HEK293 (cell line): ENCODE data around the gene PARP15.

Experiments
- CTCF ChIP-seq: fragments of 450-650 bp; formaldehyde crosslinking; IDR thresholded peaks from 2 replicates; pipeline ENCODE4 v1.5.1; 2016; ENCODE audit warnings: missing biosample characterization, missing genetic modification characterization
- MEIS1 ChIP-seq: sonication (generic); formaldehyde crosslinking; IDR thresholded peaks from 2 replicates; pipeline ENCODE4 v1.8.1; 2022; ENCODE audit warnings: missing genetic modification reagents, mild to moderate bottlenecking, borderline replicate concordance
- ZBTB11 ChIP-seq: fragments of 450-650 bp; formaldehyde crosslinking; conservative IDR thresholded peaks from 2 replicates; pipeline ENCODE4 v1.5.1; 2016; ENCODE audit warnings: low read depth, missing biosample characterization, missing genetic modification characterization
- ZBTB49 ChIP-seq: fragments of 450-650 bp; formaldehyde crosslinking; IDR thresholded peaks from 2 replicates; pipeline ENCODE4 v1.5.1; 2016; ENCODE audit warnings: missing biosample characterization, missing genetic modification characterization, low read depth
- ZBTB8A ChIP-seq: fragments of 450-650 bp; formaldehyde crosslinking; IDR thresholded peaks from 2 replicates; pipeline ENCODE4 v1.5.1; 2016; ENCODE audit warnings: missing biosample characterization, missing genetic modification characterization
- ZNF121 ChIP-seq: fragments of 450-650 bp; formaldehyde crosslinking; IDR thresholded peaks from 2 replicates; pipeline ENCODE4 v1.5.1; 2016; ENCODE audit warnings: missing biosample characterization, missing genetic modification characterization
- ZNF174 ChIP-seq: fragments of 450-650 bp; formaldehyde crosslinking; IDR thresholded peaks from 2 replicates; pipeline ENCODE4 v1.5.0; 2017; ENCODE audit warnings: missing biosample characterization, mild to moderate bottlenecking, missing genetic modification characterization
- ZNF24 ChIP-seq: fragments of 450-650 bp; formaldehyde crosslinking; IDR thresholded peaks from 2 replicates; pipeline ENCODE4 v1.5.1; 2016; ENCODE audit warnings: missing biosample characterization, missing genetic modification characterization
- ZNF416 ChIP-seq: fragments of 450-650 bp; formaldehyde crosslinking; IDR thresholded peaks from 2 replicates; pipeline ENCODE4 v1.5.1; 2016; ENCODE audit warnings: missing biosample characterization, missing genetic modification characterization
- ZNF549 ChIP-seq: fragments of 450-650 bp; IDR thresholded peaks from 2 replicates; pipeline ENCODE4 v1.5.1; 2018; ENCODE audit warnings: missing biosample characterization, missing genetic modification characterization, mild to moderate bottlenecking, inconsistent platforms, moderate library complexity
- TF ChIP-seq, protein P1 (sequence below): fragments of 450-650 bp; formaldehyde crosslinking; IDR thresholded peaks from 2 replicates; pipeline ENCODE4 v1.5.1; 2016; ENCODE audit warnings: missing biosample characterization, missing genetic modification characterization
- TF ChIP-seq, protein P2 (sequence below): fragments of 450-650 bp; formaldehyde crosslinking; IDR thresholded peaks from 2 replicates; pipeline ENCODE4 v1.5.1; 2016; ENCODE audit warnings: missing biosample characterization, missing genetic modification characterization

DNA sequence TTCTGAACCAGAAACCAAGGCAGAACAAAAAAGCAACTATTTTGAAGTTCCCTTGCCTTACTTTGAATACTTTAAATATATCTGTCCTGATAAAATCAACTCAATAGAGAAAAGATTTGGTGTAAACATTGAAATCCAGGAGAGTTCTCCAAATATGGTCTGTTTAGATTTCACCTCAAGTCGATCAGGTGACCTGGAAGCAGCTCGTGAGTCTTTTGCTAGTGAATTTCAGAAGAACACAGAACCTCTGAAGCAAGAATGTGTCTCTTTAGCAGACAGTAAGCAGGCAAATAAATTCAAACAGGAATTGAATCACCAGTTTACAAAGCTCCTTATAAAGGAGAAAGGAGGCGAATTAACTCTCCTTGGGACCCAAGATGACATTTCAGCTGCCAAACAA, 8.7 kb upstream of the PARP15 start:
- TF ChIP-seq ZNF121 (tag by site-specific recombination) (no peak), ZNF174 (tag by site-specific recombination) (no peak), ZBTB49 (no peak), ZNF549 (tag by site-specific recombination) (no peak), ZNF24 (tag by site-specific recombination) (no peak), CTCF (tag by site-specific recombination) (no peak), MEIS1 (CRISPR knock-in tag) (no peak), ZBTB11 (tag by site-specific recombination) (no peak), ZBTB8A (tag by site-specific recombination) (no peak), ZNF416 (tag by site-specific recombination) (no peak)
- TF ChIP-seq, protein P1, sequence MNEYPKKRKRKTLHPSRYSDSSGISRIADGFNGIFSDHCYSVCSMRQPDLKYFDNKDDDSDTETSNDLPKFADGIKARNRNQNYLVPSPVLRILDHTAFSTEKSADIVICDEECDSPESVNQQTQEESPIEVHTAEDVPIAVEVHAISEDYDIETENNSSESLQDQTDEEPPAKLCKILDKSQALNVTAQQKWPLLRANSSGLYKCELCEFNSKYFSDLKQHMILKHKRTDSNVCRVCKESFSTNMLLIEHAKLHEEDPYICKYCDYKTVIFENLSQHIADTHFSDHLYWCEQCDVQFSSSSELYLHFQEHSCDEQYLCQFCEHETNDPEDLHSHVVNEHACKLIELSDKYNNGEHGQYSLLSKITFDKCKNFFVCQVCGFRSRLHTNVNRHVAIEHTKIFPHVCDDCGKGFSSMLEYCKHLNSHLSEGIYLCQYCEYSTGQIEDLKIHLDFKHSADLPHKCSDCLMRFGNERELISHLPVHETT, result no peak
- TF ChIP-seq, protein P2, sequence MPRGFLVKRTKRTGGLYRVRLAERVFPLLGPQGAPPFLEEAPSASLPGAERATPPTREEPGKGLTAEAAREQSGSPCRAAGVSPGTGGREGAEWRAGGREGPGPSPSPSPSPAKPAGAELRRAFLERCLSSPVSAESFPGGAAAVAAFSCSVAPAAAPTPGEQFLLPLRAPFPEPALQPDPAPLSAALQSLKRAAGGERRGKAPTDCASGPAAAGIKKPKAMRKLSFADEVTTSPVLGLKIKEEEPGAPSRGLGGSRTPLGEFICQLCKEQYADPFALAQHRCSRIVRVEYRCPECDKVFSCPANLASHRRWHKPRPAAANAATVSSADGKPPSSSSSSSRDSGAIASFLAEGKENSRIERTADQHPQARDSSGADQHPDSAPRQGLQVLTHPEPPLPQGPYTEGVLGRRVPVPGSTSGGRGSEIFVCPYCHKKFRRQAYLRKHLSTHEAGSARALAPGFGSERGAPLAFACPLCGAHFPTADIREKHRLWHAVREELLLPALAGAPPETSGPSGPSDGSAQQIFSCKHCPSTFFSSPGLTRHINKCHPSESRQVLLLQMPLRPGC (tag by site-specific recombination), result no peak
